Fibroblast of lung (primary cell): ENCODE results near the gene IFT122. TPM values are rescaled to one million over a fixed set of nuclear protein-coding genes. Genes with fewer than 3 reads are reported as not detected.
"Not testable (repeated sequence)": the region's sequence is repeated elsewhere in the genome, so short reads cannot be mapped to it uniquely, and the experiment has no call there.

Experiments used
- DNase-seq, 2 donors: peaks; one replicate each; pipeline versions ENCODE4 v3.0.0 to v3.0.0-alpha.2; 2010; ENCODE audit warnings: low read depth in 2 of 2
- H2AFZ ChIP-seq: 2 replicates; pipeline ENCODE4 v1.5.1; 2012; ENCODE audit warnings: low read length, control low read depth, inconsistent platforms
- H3K27ac ChIP-seq: 2 replicates; pipeline ENCODE4 v1.5.1; 2011; ENCODE audit warnings: low read length, control low read depth; ENCODE audit not compliant: insufficient read depth
- H3K27me3 ChIP-seq: 2 replicates; pipeline ENCODE4 v1.5.1; 2011; ENCODE audit warnings: mild to moderate bottlenecking, low read length; ENCODE audit not compliant: control insufficient read depth, insufficient read depth
- H3K36me3 ChIP-seq: 2 replicates; pipeline ENCODE4 v1.5.1; 2011; ENCODE audit warnings: low read length; ENCODE audit not compliant: control insufficient read depth, insufficient read depth
- H3K4me1 ChIP-seq: 2 replicates; pipeline ENCODE4 v1.5.1; 2011; ENCODE audit warnings: low read length; ENCODE audit not compliant: control insufficient read depth, insufficient read depth; ENCODE audit errors: extremely low read depth
- H3K4me2 ChIP-seq: 2 replicates; pipeline ENCODE4 v1.5.1; 2011; ENCODE audit warnings: low read length, control low read depth; ENCODE audit not compliant: insufficient read depth; ENCODE audit errors: extremely low read depth
- H3K4me3 ChIP-seq, 4 experiments: fragments of 200-600 bp in 1 of 4; sonication (generic) in 1 of 4; replicated peaks in 1 of 4; 2 replicates each; pipeline ENCODE4 v1.5.1; 2011 to 2016; ENCODE audit warnings: low read length in 4 of 4, low read depth in 3 of 4, mild to moderate bottlenecking in 3 of 4, control low read depth in 2 of 4, inconsistent platforms in 1 of 4, mixed read lengths in 1 of 4; ENCODE audit not compliant: insufficient read depth in 1 of 4; ENCODE audit errors: control extremely low read depth in 1 of 4
- H3K79me2 ChIP-seq: 2 replicates; pipeline ENCODE4 v1.5.1; 2012; ENCODE audit warnings: mild to moderate bottlenecking, low read length, inconsistent platforms; ENCODE audit not compliant: control insufficient read depth, insufficient read depth
- H3K9ac ChIP-seq: 2 replicates; pipeline ENCODE4 v1.5.1; 2011; ENCODE audit warnings: mild to moderate bottlenecking, low read length, control low read depth; ENCODE audit not compliant: insufficient read depth
- H3K9me3 ChIP-seq: 2 replicates; pipeline ENCODE4 v1.5.1; 2012; ENCODE audit warnings: low read depth, low read length; ENCODE audit not compliant: control insufficient read depth, insufficient read depth
- H4K20me1 ChIP-seq: 2 replicates; pipeline ENCODE4 v1.5.1; 2011; ENCODE audit warnings: low read length; ENCODE audit not compliant: control insufficient read depth, insufficient read depth; ENCODE audit errors: extremely low read depth
- CTCF ChIP-seq, 2 donors: IDR thresholded peaks in 1 of 2; conservative IDR thresholded peaks in 1 of 2; 1 replicate in 1 of 2; 2 replicates in 1 of 2; pipeline ENCODE4 v1.5.1; 2011 to 2012; ENCODE audit warnings: low read length in 2 of 2, control low read depth in 1 of 2, inconsistent platforms in 1 of 2, low read depth in 1 of 2, mild to moderate bottlenecking in 1 of 2
- EZH2 ChIP-seq: IDR thresholded peaks from 2 replicates; pipeline ENCODE4 v1.5.1; 2012; ENCODE audit warnings: low read length, control low read depth, mild to moderate bottlenecking; ENCODE audit errors: missing control alignments
- polyA plus RNA-seq, 2 donors: library from polyadenylated mRNA; depleted of rRNA in 1 of 2; stranded (reverse) in 1 of 2; unstranded in 1 of 2; fragments of >200 nt; gene quantifications; 2 replicates each; pipeline ENCODE4 v1.2.1, GENCODE V29; 2011 to 2012; ENCODE audit warnings: missing spikeins in 1 of 2
- total RNA-seq: library from RNA; depleted of rRNA; stranded (reverse); fragments of >200 nt; gene quantifications from 2 replicates; pipeline ENCODE4 v1.2.1, GENCODE V29; 2014

IFT122 gene
- total and polyA plus RNA-seq, 2 donors (not counting 1 experiment from before 2014, with no cell fraction given), result 13.2 to 27.2 TPM

GRCh38 chr3:129492691-129493090 lies 52.7 kb downstream of the IFT122 start:
- H4K20me1 ChIP-seq, result no peaks in the 10 kb centered on the region
- H3K9me3 ChIP-seq, result no peaks in the 10 kb centered on the region
- no peak overlapping the region for H3K4me2 ChIP-seq
- H3K27ac ChIP-seq, result no peak overlapping the region
- peaks cover 4% of the 10 kb centered on the region for H3K36me3 ChIP-seq
- no peaks in the 10 kb centered on the region for H3K27me3 ChIP-seq
- no peak for TF ChIP-seq EZH2
- TF ChIP-seq CTCF (conservative IDR thresholded peaks at IDR 0.05 in 1 of 2, IDR thresholded peaks at IDR 0.05 in 1 of 2; ENCODE audit: low read depth in 1 of 2, low read length in 2 of 2), result no peak
- no peak for DNase-seq
- H3K9ac ChIP-seq, result no peak overlapping the region
- H3K79me2 ChIP-seq, result no peaks in the 10 kb centered on the region
- H3K4me1 ChIP-seq, result peaks cover 22% of the 10 kb centered on the region
- H2AFZ ChIP-seq, result no peak overlapping the region
- H3K4me3 ChIP-seq, result no peak overlapping the region

GRCh38 chr3:129493206-129493605 lies 53.2 kb downstream of the IFT122 start:
- Histone ChIP-seq H3K9ac (no peak overlapping the region), H3K4me1 (peaks cover 22% of the 10 kb centered on the region)

GRCh38 chr3:129494499-129494898 lies 54.5 kb downstream of the IFT122 start:
- not testable (repeated sequence) for H3K27me3 ChIP-seq, H4K20me1 ChIP-seq, H3K9me3 ChIP-seq, H3K9ac ChIP-seq, H3K36me3 ChIP-seq, H3K79me2 ChIP-seq, H3K4me3 ChIP-seq, H2AFZ ChIP-seq
- Histone ChIP-seq H3K4me1 (peaks cover 22% of the 10 kb centered on the region), H3K27ac (peak overlapping the region; percentile 73), H3K4me2 (peak overlapping the region; percentile 34)
- DNase-seq, result peak in 1 of 2 donors; percentile 36

More at GRCh38 chr3:129493206-129493605, 53.2 kb downstream of the IFT122 start:
- Histone ChIP-seq H4K20me1 (no peaks in the 10 kb centered on the region), H3K9me3 (no peaks in the 10 kb centered on the region), H3K79me2 (no peaks in the 10 kb centered on the region), H3K27me3 (no peaks in the 10 kb centered on the region), H3K4me2 (no peak overlapping the region), H3K36me3 (peaks cover 4% of the 10 kb centered on the region), H2AFZ (no peak overlapping the region), H3K4me3 (no peak overlapping the region), H3K27ac (no peak overlapping the region)
- TF ChIP-seq CTCF (conservative IDR thresholded peaks at IDR 0.05 in 1 of 2, IDR thresholded peaks at IDR 0.05 in 1 of 2; ENCODE audit: low read depth in 1 of 2, low read length in 2 of 2), result no peak
- TF ChIP-seq EZH2, result no peak
- no peak for DNase-seq

GRCh38 chr3:129495006-129495639 lies 55.1 kb downstream of the IFT122 start:
- peaks cover 22% of the 10 kb centered on the region for H3K4me1 ChIP-seq
- H3K9me3 ChIP-seq, H3K27me3 ChIP-seq, H3K79me2 ChIP-seq, H4K20me1 ChIP-seq, H3K36me3 ChIP-seq, H3K4me3 ChIP-seq, H3K9ac ChIP-seq, H2AFZ ChIP-seq: not testable (repeated sequence)
- peak overlapping the region; percentile 73 for H3K27ac ChIP-seq
- peak; percentile 84 to 85 for DNase-seq
- peak overlapping the region; percentile 18 for H3K4me2 ChIP-seq

- not testable (repeated sequence) for H3K4me3 ChIP-seq, H3K27me3 ChIP-seq, H2AFZ ChIP-seq, H4K20me1 ChIP-seq, H3K9ac ChIP-seq, H3K36me3 ChIP-seq, DNase-seq, H3K9me3 ChIP-seq, H3K79me2 ChIP-seq, H3K27ac ChIP-seq, H3K4me2 ChIP-seq
- peaks cover 16% of the 10 kb centered on the region for H3K4me1 ChIP-seq
These were observed 57.9 kb downstream of the IFT122 start for GRCh38 chr3:129497876-129498275.
